AG04449 (cell line): Measurements from ENCODE around the gene OFD1.

Experiments
- CTCF ChIA-PET: fragments of 350-600 bp; formaldehyde crosslinking; extraction: SDS; loops from one replicate; lab custom pipeline; 2021; ENCODE audit warnings: antibody characterized with exemption; lab: Yijun Ruan, JAX
- POLR2A ChIA-PET: fragments of 400-600, 350-600 bp; formaldehyde crosslinking; extraction: SDS; loops from one replicate; lab custom pipeline; 2020; ENCODE audit warnings: antibody characterized with exemption, inconsistent platforms; lab: Yijun Ruan, JAX
- DNase-seq: peaks from one replicate; pipeline ENCODE4 v3.0.0-alpha.2; 2010; ENCODE audit warnings: low read depth, low spot score
- H3K4me3 ChIP-seq: 2 replicates; pipeline ENCODE4 v1.5.1; 2011; ENCODE audit warnings: low read depth, mild to moderate bottlenecking, control low read depth, low read length
- CTCF ChIP-seq: IDR thresholded peaks from one replicate; pipeline ENCODE4 v1.5.1; 2011; ENCODE audit warnings: mild to moderate bottlenecking, moderate library complexity, low read length, control low read depth, inconsistent platforms; ENCODE audit not compliant: insufficient read depth; ENCODE audit errors: missing control alignments

Gene OFD1

DNA sequence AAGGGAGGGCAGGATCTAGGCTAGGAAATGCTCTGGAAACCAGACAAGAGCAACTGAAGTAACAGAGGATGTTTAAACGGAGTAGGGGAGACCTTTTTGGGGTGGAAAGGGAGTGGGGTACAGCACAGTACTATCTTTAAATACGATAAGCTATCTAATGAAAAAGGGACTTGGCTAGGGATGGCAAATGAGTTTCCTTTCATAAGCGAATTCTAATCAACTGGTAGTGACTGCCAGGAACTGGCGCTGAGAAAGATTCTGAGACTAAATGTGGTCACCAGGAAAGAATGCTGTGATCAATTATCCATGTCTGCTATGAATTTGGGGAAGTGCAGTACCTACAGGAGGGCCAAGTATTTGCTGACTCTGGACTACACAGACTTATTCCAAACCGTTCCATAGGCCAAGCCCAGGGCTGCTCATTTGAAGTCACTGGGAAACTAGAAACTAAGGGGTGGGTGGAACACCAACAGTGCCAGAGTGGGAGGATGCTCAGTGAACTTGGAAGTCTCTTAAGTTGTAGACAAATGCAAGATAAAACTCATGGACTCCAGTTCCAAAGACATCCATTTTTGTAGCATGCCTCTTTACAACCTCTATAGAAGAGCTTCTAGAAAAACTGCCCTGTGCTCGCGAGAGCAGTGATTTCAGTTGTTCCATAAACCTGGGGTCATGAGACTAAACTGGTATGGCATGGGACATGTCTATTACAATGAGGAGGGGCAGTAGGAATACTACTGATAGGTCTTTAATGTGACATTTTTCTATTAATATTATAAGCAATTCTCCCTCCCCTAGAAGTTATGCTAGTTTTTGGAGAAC is 2.1 kb upstream of the OFD1 start:
- no peak overlapping the region for H3K4me3 ChIP-seq
- DNase-seq, result no peak
- no peak for TF ChIP-seq CTCF
- POLR2A ChIA-PET, result no interaction called here
- CTCF ChIA-PET, result no interaction called here

DNA sequence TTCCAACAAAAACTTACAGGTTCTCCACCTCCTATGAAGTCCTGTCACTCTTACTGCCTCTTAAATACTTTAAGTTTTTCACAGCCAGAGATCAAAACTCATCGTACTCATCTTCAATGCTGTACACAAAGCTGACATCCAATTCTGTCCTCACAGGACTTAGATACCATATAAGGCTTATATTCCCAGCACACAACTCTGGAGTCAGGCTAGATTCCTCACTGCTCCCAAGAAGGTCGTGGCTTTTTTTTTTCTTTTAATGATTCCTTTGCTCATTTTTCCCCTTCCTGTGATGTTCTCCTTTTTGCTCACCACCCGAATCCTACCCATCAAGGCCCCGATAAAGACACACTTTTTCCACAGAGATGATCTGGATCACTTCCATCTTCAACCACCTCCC is 1.0 kb upstream of the OFD1 start:
- H3K4me3 ChIP-seq, result peak overlapping the region; percentile 76
- CTCF ChIA-PET, result interaction anchor here (1.0 to 1.4 kb wide), 3 partner anchors 79 to 227 kb away, joined by 3 to 6 read pairs (median 3); no protein-coding TSS in a partner anchor
- TF ChIP-seq CTCF, result no peak
- POLR2A ChIA-PET, result interaction anchor here (1.8 kb wide), 1 partner anchor 64 kb away, joined by 4 read pairs; no protein-coding TSS in a partner anchor
- DNase-seq, result no peak

GRCh38 chrX:13741695-13742094 is 7.1 kb downstream of the OFD1 start:
- CTCF ChIA-PET, result interaction anchor here (1.1 kb wide), 1 partner anchor 82 kb away, joined by 4 read pairs; no protein-coding TSS in a partner anchor
- POLR2A ChIA-PET, result no interaction called here
- H3K4me3 ChIP-seq, result no peak overlapping the region
- DNase-seq, result no peak
- TF ChIP-seq CTCF, result no peak

DNA sequence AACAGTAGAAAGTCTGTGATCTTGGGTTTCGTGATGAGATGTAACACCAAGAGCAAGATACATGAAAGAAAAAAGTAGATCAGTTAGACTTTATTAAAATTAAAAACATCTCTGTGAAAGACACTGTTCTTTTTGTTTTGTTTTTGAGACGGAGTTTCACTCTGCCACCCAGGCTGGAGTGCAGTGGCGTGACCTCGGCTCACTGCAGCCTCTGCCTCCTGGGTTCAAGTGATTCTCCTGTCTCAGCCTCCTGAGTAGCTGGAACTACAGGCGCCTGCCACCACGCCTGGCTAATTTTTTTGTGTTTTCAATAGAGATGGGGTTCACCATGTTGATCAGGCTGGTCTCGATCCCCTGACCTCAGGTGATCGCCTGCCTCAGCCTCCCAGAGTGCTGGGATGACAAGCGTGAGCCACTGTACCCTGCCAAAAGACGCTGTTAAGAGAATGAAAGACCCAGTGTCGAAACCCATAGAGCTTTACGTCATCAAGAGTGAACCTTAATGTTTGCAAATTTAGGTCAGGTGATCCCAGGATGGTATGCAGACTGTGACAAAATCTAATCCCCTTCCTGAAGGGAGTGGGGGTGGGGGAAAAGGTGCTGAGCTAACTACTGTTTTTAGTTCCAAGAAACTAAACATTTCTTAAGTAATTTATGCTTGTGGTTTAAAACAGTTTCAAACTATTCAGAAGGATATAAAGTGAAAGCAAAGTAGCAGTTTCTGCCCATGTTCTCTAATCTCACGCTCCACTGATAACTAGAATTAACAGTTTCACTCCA is 8.0 kb downstream of the OFD1 start:
- POLR2A ChIA-PET, result no interaction called here
- no peak overlapping the region for H3K4me3 ChIP-seq
- CTCF ChIA-PET, result interaction anchor here (0.8 to 1.1 kb wide), 4 partner anchors 8 to 297 kb away, joined by 3 to 4 read pairs (median 4); partner anchors contain the start of genes OFD1 and TRAPPC2
- no peak for TF ChIP-seq CTCF
- no peak for DNase-seq

DNA sequence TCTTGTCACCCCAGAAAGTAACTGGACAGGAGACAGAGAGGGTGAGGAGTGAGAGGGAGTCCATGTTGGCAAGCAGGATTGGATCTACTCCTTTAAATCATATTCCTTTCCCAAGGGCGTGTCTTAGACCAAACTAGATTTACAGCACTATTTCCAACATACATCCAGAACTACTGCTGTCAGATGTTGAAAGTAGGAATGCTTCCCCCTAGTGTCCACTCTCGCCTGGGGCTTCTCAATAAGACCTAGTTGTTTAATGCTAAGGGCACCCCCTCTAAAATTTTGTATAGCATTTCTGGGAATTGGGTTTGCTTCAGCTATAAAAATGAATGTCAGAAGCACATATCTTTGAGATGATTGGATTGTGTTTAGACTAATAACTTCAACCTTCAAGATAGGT is 13.3 kb downstream of the OFD1 start:
- POLR2A ChIA-PET, result no interaction called here
- H3K4me3 ChIP-seq, result no peak overlapping the region
- CTCF ChIA-PET, result interaction anchor here (0.9 to 3.6 kb wide), 11 partner anchors 10 to 286 kb away, joined by 3 to 30 read pairs (median 5); partner anchors contain the start of genes OFD1 and TRAPPC2
- no peak for DNase-seq
- peak; percentile 37 for TF ChIP-seq CTCF
